Nephron progenitor cell (in vitro differentiated cells): ENCODE data around the gene GCLC.
"Not testable (repeated sequence)": the region's sequence is repeated elsewhere in the genome, so short reads cannot be mapped to it uniquely, and the experiment has no call there.

Experiments used
- DNase-seq: peaks from one replicate; pipeline ENCODE4 v3.0.0; 2021
- H3K27ac Mint-ChIP-seq: 2 replicates; pipeline ENCODE4 v1.8.0; 2021; ENCODE audit warnings: mild to moderate bottlenecking, moderate library complexity, mixed read lengths
- H3K27me3 Mint-ChIP-seq: 2 replicates; pipeline ENCODE4 v1.8.0; 2021; ENCODE audit warnings: mild to moderate bottlenecking, low read depth, mixed read lengths; ENCODE audit not compliant: poor library complexity
- H3K36me3 Mint-ChIP-seq: 2 replicates; pipeline ENCODE4 v1.8.0; 2021; ENCODE audit warnings: low read depth, mixed read lengths
- H3K4me1 Mint-ChIP-seq: 2 replicates; pipeline ENCODE4 v1.8.0; 2021; ENCODE audit warnings: mixed read lengths
- H3K4me3 Mint-ChIP-seq: 2 replicates; pipeline ENCODE4 v1.8.0; 2021; ENCODE audit warnings: mild to moderate bottlenecking, moderate library complexity, mixed read lengths
- H3K9me3 Mint-ChIP-seq: 2 replicates; pipeline ENCODE4 v1.8.0; 2021; ENCODE audit warnings: mild to moderate bottlenecking, moderate library complexity, mixed read lengths
- CTCF ChIP-seq: fragments of 200-600 bp; sonication (generic); IDR thresholded peaks from 2 replicates; pipeline ENCODE4 v1.5.0; 2021; ENCODE audit warnings: antibody characterized with exemption

GCLC gene

GRCh38 chr6:53567701-53568100 lies 22.8 kb upstream of the GCLC start:
- H3K36me3 Mint-ChIP-seq, result no peaks in the 10 kb centered on the region
- peaks cover 7% of the 10 kb centered on the region for H3K9me3 Mint-ChIP-seq
- H3K4me1 Mint-ChIP-seq, result no peaks in the 10 kb centered on the region
- H3K27ac Mint-ChIP-seq, result peak overlapping the region; percentile 9
- DNase-seq, result no peak
- peaks cover 5% of the 10 kb centered on the region for H3K27me3 Mint-ChIP-seq
- no peak overlapping the region for H3K4me3 Mint-ChIP-seq
- no peak for TF ChIP-seq CTCF

- no peak for DNase-seq
- Mint-ChIP-seq H3K36me3 (no peaks in the 10 kb centered on the region), H3K4me1 (no peaks in the 10 kb centered on the region), H3K4me3 (no peak overlapping the region), H3K9me3 (peaks cover 17% of the 10 kb centered on the region), H3K27ac (no peak overlapping the region), H3K27me3 (peaks cover 5% of the 10 kb centered on the region)
- no peak for TF ChIP-seq CTCF
Measured at GRCh38 chr6:53566755-53567154, 21.9 kb upstream of the GCLC start.

GRCh38 chr6:53565886-53566285 lies 21.0 kb upstream of the GCLC start:
- Mint-ChIP-seq H3K9me3 (peaks cover 25% of the 10 kb centered on the region), H3K4me1 (no peaks in the 10 kb centered on the region), H3K27ac (no peak overlapping the region), H3K36me3 (no peaks in the 10 kb centered on the region), H3K27me3 (peaks cover 5% of the 10 kb centered on the region), H3K4me3 (no peak overlapping the region)
- TF ChIP-seq CTCF, result no peak
- no peak for DNase-seq

- peaks cover 39% of the 10 kb centered on the region for H3K9me3 Mint-ChIP-seq
- H3K27ac Mint-ChIP-seq, result no peak overlapping the region
- DNase-seq, result no peak
- TF ChIP-seq CTCF, result no peak
- no peak overlapping the region for H3K4me3 Mint-ChIP-seq
- peaks cover 8% of the 10 kb centered on the region for H3K36me3 Mint-ChIP-seq
- H3K4me1 Mint-ChIP-seq, result no peaks in the 10 kb centered on the region
- peaks cover 3% of the 10 kb centered on the region for H3K27me3 Mint-ChIP-seq
Measured at GRCh38 chr6:53564401-53565065, 19.6 kb upstream of the GCLC start.

- DNase-seq, result no peak
- Mint-ChIP-seq H3K27me3 (peaks cover 4% of the 10 kb centered on the region), H3K36me3 (peaks cover 8% of the 10 kb centered on the region), H3K4me1 (no peaks in the 10 kb centered on the region), H3K27ac (no peak overlapping the region), H3K4me3 (no peak overlapping the region), H3K9me3 (peaks cover 83% of the 10 kb centered on the region)
- no peak for TF ChIP-seq CTCF
Measured at GRCh38 chr6:53556986-53557715, 12.2 kb upstream of the GCLC start.

GRCh38 chr6:53553600-53553999 lies 8.7 kb upstream of the GCLC start:
- not testable (repeated sequence) for H3K4me3 Mint-ChIP-seq, H3K27ac Mint-ChIP-seq, DNase-seq, H3K36me3 Mint-ChIP-seq, H3K27me3 Mint-ChIP-seq, H3K4me1 Mint-ChIP-seq
- H3K9me3 Mint-ChIP-seq, result peaks cover 73% of the 10 kb centered on the region

GRCh38 chr6:53551681-53552080 lies 6.8 kb upstream of the GCLC start:
- peaks cover 12% of the 10 kb centered on the region for H3K4me1 Mint-ChIP-seq
- DNase-seq, H3K36me3 Mint-ChIP-seq, H3K4me3 Mint-ChIP-seq, H3K27ac Mint-ChIP-seq: not testable (repeated sequence)
- H3K27me3 Mint-ChIP-seq, result peaks cover 13% of the 10 kb centered on the region
- peaks cover 59% of the 10 kb centered on the region for H3K9me3 Mint-ChIP-seq
